Neural cell (in vitro differentiated cells): ENCODE measurements around the gene FOXL3. TPM values are rescaled to one million over a fixed set of nuclear protein-coding genes. Genes with fewer than 3 reads are reported as not detected.

Experiments used
- H2AFZ ChIP-seq: fragments of 200-600, 300-800 bp; sonication (generic), shearing (Covaris generic); 2 replicates; pipeline ENCODE4 v1.6.0; 2014; ENCODE audit warnings: low read depth, mild to moderate bottlenecking, antibody characterized with exemption, low read length, moderate library complexity
- H3F3A ChIP-seq: fragments of 200-600 bp; shearing (Covaris generic); 2 replicates; pipeline ENCODE4 v1.6.1; 2016; ENCODE audit warnings: mild to moderate bottlenecking, moderate library complexity, mixed read lengths, antibody characterized with exemption, low read length; ENCODE audit not compliant: insufficient read depth, poor library complexity, severe bottlenecking
- H3K27ac ChIP-seq: fragments of 200-600, 300-800 bp; sonication (generic), shearing (Covaris generic); 2 replicates; pipeline ENCODE4 v1.5.1; 2014; ENCODE audit warnings: mild to moderate bottlenecking, low read length, moderate library complexity
- H3K27me3 ChIP-seq: fragments of 300-800, 200-600 bp; sonication (generic), shearing (Covaris generic); 2 replicates; pipeline ENCODE4 v1.6.0; 2014; ENCODE audit warnings: mild to moderate bottlenecking, low read depth, low read length, moderate library complexity; ENCODE audit not compliant: insufficient read depth
- H3K36me3 ChIP-seq: fragments of 300-800, 200-600 bp; sonication (generic), shearing (Covaris generic); 2 replicates; pipeline ENCODE4 v1.5.1; 2014; ENCODE audit warnings: mild to moderate bottlenecking, antibody characterized with exemption, low read length, moderate library complexity; ENCODE audit not compliant: insufficient read depth
- H3K4me2 ChIP-seq: fragments of 300-800, 200-600 bp; sonication (generic), shearing (Covaris generic); 2 replicates; pipeline ENCODE4 v1.6.0; 2014; ENCODE audit warnings: mild to moderate bottlenecking, low read length
- H3K4me3 ChIP-seq: fragments of 300-800, 200-600 bp; sonication (generic), shearing (Covaris generic); 2 replicates; pipeline ENCODE4 v1.5.1; 2014; ENCODE audit warnings: mild to moderate bottlenecking, low read length, moderate library complexity
- H3K79me2 ChIP-seq: fragments of 200-600 bp; shearing (Covaris generic); replicated peaks from 2 replicates; pipeline ENCODE4 v1.6.0; 2014; ENCODE audit warnings: mild to moderate bottlenecking, low read length, moderate library complexity; ENCODE audit not compliant: insufficient read depth
- H3K9ac ChIP-seq: fragments of 300-800, 200-600 bp; sonication (generic), shearing (Covaris generic); 2 replicates; pipeline ENCODE4 v1.6.1; 2016; ENCODE audit warnings: mild to moderate bottlenecking, low read length, mixed read lengths
- H3K9me2 ChIP-seq: fragments of 200-600 bp; shearing (Covaris generic); 2 replicates; pipeline ENCODE4 v1.6.1; 2016; ENCODE audit warnings: mild to moderate bottlenecking, low read length, mixed read lengths; ENCODE audit not compliant: insufficient read depth
- H3K9me3 ChIP-seq: fragments of 200-600, 300-800 bp; sonication (generic), shearing (Covaris generic); 2 replicates; pipeline ENCODE4 v1.6.1; 2016; ENCODE audit warnings: mild to moderate bottlenecking, mixed run types, low read length, moderate library complexity, mixed read lengths
- H4K20me1 ChIP-seq: fragments of 200-600 bp; shearing (Covaris generic); 2 replicates; pipeline ENCODE4 v1.6.1; 2016; ENCODE audit warnings: mild to moderate bottlenecking, mixed run types; ENCODE audit not compliant: insufficient read depth
- EP300 ChIP-seq: fragments of 450-650 bp; conservative IDR thresholded peaks from 2 replicates; pipeline ENCODE4 v1.6.1; 2014; ENCODE audit warnings: antibody characterized with exemption, mild to moderate bottlenecking, moderate library complexity; ENCODE audit not compliant: poor library complexity, severe bottlenecking
- EZH2 ChIP-seq: fragments of 200-600, 300-800 bp; shearing (Covaris generic), sonication (generic); IDR thresholded peaks from 2 replicates; pipeline ENCODE4 v1.6.1; 2014; ENCODE audit warnings: antibody characterized with exemption, low read length, borderline replicate concordance, mild to moderate bottlenecking; ENCODE audit not compliant: insufficient read depth, poor library complexity, severe bottlenecking
- MXI1 ChIP-seq: fragments of 450-650 bp; conservative IDR thresholded peaks from 2 replicates; pipeline ENCODE4 v1.6.1; 2014; ENCODE audit warnings: antibody characterized with exemption, mild to moderate bottlenecking; ENCODE audit not compliant: poor library complexity, severe bottlenecking
- POLR2AphosphoS5 ChIP-seq: IDR thresholded peaks from 2 replicates; pipeline ENCODE4 v1.6.1; 2012
- RAD21 ChIP-seq: fragments of 450-650 bp; conservative IDR thresholded peaks from 2 replicates; pipeline ENCODE4 v1.6.1; 2014; ENCODE audit warnings: antibody characterized with exemption, mild to moderate bottlenecking, moderate library complexity
- REST ChIP-seq: IDR thresholded peaks from 2 replicates; pipeline ENCODE4 v1.6.1; 2012; ENCODE audit warnings: borderline replicate concordance
- SMC3 ChIP-seq: fragments of 450-650 bp; conservative IDR thresholded peaks from 2 replicates; pipeline ENCODE4 v1.6.1; 2014; ENCODE audit warnings: antibody characterized with exemption, mild to moderate bottlenecking, moderate library complexity; ENCODE audit not compliant: poor library complexity
- TAF1 ChIP-seq: IDR thresholded peaks from 2 replicates; pipeline ENCODE4 v1.6.1; 2012; ENCODE audit warnings: low read depth
- polyA plus RNA-seq: library from polyadenylated mRNA; depleted of rRNA; stranded (reverse); fragments of >200 nt; gene quantifications from 2 replicates; pipeline ENCODE4 v1.2.3, GENCODE V29; 2014
- TF ChIP-seq, protein P1 (sequence below): fragments of 450-650 bp; IDR thresholded peaks from 2 replicates; pipeline ENCODE4 v1.5.1; 2014; ENCODE audit warnings: antibody characterized with exemption, mild to moderate bottlenecking, moderate library complexity; ENCODE audit not compliant: poor library complexity, severe bottlenecking

Gene FOXL3
- polyA plus RNA-seq, 1 donor from 2014 or later: not detected

- Histone ChIP-seq H4K20me1 (no peaks in the 10 kb centered on the region), H3K27ac (no peak overlapping the region), H2AFZ (no peak overlapping the region), H3K9me2 (no peaks in the 10 kb centered on the region), H3K4me2 (no peak overlapping the region), H3K79me2 (no peaks in the 10 kb centered on the region), H3F3A (no peaks in the 10 kb centered on the region), H3K36me3 (no peaks in the 10 kb centered on the region), H3K9ac (no peak overlapping the region), H3K4me3 (no peak overlapping the region), H3K9me3 (no peaks in the 10 kb centered on the region), H3K27me3 (no peaks in the 10 kb centered on the region)
- TF ChIP-seq EZH2 (no peak), REST (no peak), POLR2AphosphoS5 (no peak), EP300 (no peak), TAF1 (no peak), MXI1 (no peak), RAD21 (no peak), SMC3 (no peak)
- TF ChIP-seq, protein P1, sequence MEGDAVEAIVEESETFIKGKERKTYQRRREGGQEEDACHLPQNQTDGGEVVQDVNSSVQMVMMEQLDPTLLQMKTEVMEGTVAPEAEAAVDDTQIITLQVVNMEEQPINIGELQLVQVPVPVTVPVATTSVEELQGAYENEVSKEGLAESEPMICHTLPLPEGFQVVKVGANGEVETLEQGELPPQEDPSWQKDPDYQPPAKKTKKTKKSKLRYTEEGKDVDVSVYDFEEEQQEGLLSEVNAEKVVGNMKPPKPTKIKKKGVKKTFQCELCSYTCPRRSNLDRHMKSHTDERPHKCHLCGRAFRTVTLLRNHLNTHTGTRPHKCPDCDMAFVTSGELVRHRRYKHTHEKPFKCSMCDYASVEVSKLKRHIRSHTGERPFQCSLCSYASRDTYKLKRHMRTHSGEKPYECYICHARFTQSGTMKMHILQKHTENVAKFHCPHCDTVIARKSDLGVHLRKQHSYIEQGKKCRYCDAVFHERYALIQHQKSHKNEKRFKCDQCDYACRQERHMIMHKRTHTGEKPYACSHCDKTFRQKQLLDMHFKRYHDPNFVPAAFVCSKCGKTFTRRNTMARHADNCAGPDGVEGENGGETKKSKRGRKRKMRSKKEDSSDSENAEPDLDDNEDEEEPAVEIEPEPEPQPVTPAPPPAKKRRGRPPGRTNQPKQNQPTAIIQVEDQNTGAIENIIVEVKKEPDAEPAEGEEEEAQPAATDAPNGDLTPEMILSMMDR: no peak
Observed at GRCh38 chr7:300546-301290, 10.7 kb downstream of the FOXL3 start.

- no peak overlapping the region for H3K4me3 ChIP-seq
- no peaks in the 10 kb centered on the region for H3K79me2 ChIP-seq
- no peak for TF ChIP-seq MXI1
- TF ChIP-seq EP300: no peak
- TF ChIP-seq RAD21: no peak
- no peak for TF ChIP-seq SMC3
- TF ChIP-seq EZH2: no peak
- TF ChIP-seq POLR2AphosphoS5: no peak
- TF ChIP-seq, protein P1: no peak
- no peak for TF ChIP-seq REST
- TF ChIP-seq TAF1: no peak
- no peaks in the 10 kb centered on the region for H4K20me1 ChIP-seq
- H3K9me3 ChIP-seq: no peaks in the 10 kb centered on the region
- H3K36me3 ChIP-seq: no peaks in the 10 kb centered on the region
- no peaks in the 10 kb centered on the region for H3K27me3 ChIP-seq
- no peak overlapping the region for H3K9ac ChIP-seq
- H3K4me2 ChIP-seq: no peak overlapping the region
- H3K9me2 ChIP-seq: no peaks in the 10 kb centered on the region
- no peaks in the 10 kb centered on the region for H3F3A ChIP-seq
- H2AFZ ChIP-seq: no peak overlapping the region
- H3K27ac ChIP-seq: no peak overlapping the region
Observed at GRCh38 chr7:301291-302053, 11.5 kb downstream of the FOXL3 start.
